GM21515 (cell line): Measurements from ENCODE around the gene LRRC8C.
"Not testable (repeated sequence)": the region's sequence is repeated elsewhere in the genome, so short reads cannot be mapped to it uniquely, and the experiment has no call there.

Experiments
- ATAC-seq: cut with Tn5 transposase; IDR thresholded peaks from one replicate; pipeline ENCODE4 v1.9.1; 2021; ENCODE audit not compliant: unreplicated experiment

The LRRC8C gene

GRCh38 chr1:89632657-89633247, at the start of gene LRRC8C:
Gene LRRC8C, plus strand, starts transcription at chr1:89633120. Its CDS starts 53,354 bp downstream, at chr1:89686474.
- peak; percentile 84 for ATAC-seq

DNA sequence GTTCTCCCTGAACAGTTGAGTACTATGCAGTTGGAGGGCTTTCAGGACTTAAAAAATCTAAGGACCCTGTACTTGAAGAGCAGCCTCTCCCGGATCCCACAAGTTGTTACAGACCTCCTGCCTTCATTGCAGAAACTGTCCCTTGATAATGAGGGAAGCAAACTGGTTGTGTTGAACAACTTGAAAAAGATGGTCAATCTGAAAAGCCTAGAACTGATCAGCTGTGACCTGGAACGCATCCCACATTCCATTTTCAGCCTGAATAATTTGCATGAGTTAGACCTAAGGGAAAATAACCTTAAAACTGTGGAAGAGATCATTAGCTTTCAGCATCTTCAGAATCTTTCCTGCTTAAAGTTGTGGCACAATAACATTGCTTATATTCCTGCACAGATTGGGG, 48.7 kb upstream of the LRRC8C start:
- ATAC-seq = no peak

GRCh38 chr1:89584781-89585180, 48.1 kb upstream of the LRRC8C start:
- ATAC-seq = no peak

DNA sequence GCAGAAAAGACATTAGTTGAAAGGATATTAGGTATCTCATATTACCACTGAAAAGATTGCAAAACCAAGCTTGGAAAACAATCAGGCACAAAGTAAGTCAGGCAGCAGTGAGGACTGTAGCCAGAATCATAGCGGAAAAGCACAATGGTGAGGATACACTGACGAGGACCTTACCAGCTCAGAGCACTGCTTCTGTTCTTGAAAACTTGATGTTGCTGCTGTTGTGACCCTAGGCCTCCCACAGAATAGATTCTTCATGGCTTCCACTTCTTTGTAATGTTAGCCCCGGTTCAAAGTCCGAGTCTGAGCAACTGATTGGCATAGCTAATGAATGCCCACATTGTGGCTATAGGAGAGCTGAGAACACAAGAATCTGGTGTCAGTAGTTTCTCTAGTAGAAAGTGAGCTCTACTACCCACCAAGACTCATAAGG, 45.2 kb upstream of the LRRC8C start:
- ATAC-seq = no peak

DNA sequence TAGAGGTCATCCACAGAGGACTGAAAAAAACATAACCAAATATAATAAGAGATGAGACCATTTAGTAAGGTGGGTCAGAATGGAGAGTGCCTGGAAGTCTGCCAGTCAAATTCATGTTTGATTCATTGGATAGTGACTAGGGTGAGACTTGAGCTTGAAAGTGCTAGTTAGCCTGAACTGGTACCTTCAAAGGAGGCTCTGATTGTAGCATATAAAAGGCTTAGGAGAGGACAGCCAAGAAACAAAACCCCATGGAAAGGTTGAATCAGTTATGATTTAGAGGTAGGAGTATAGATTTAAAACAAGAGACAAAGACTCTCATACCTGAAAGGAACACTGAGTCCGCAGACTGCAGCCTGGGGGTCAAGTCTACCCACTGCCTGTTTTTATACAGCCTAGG, 44.4 kb upstream of the LRRC8C start:
- ATAC-seq = no peak

DNA sequence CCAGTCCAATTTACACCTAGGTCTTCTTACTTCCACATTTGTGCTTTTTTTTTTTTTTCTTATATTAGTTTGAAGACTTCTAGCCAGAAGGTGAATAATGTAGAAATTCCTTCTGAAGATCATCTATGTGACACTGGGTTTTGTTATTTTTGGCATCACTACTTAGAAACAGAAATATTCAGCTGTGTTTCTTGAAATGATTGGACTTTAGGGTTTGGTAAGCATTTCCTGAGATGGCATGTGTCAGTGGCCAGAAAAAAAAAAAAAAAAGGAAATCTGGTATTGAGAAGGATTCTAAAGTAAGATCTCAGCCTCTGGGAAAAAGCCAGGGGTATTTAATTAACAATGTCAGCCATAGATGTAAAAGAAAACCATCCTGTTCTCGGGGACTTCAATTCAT, 43.4 kb upstream of the LRRC8C start:
- ATAC-seq = no peak

GRCh38 chr1:89590341-89591080, 42.4 kb upstream of the LRRC8C start:
- ATAC-seq = no peak

DNA sequence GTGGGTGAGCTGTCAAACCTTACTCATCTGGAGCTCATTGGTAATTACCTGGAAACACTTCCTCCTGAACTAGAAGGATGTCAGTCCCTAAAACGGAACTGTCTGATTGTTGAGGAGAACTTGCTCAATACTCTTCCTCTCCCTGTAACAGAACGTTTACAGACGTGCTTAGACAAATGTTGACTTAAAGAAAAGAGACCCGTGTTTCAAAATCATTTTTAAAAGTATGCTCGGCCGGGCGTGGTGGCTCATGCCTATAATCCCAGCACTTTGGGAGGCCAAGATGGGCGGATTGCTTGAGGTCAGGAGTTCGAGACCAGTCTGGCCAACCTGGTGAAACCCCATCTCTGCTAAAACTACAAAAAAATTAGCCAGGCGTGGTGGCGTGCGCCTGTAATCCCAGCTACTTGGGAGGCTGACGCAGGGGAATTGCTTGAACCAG, 40.0 kb upstream of the LRRC8C start:
- not testable (repeated sequence) for ATAC-seq

DNA sequence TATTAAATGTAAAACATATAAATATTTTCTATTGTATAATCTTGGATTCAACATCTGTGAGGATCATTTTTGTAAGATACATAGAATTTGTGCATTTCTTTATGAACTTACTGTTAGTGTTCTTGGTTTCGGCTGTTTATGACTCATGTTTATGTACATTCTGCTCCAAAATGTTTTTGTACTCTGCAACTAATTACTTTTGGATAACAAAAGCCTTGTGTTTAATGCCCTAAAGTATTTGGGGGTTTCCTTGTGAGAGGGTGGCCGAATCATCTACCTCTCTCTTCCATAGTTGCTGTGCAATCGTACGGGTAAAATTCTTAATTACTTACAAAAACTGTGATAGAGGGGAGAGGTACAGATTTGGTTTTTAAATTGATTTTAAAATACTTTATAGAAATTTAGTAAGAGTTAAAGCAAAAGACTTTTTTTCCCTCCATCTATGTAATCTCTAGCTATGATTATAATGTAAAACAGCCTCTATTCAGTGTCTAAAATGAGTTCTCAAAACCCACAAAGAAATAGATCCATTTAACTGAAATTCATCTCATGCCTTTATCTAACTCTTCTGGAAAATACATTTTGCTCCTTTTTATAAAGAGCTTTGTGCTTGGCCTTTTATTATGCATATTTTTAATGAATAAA, 38.7 kb upstream of the LRRC8C start:
- ATAC-seq = no peak

DNA sequence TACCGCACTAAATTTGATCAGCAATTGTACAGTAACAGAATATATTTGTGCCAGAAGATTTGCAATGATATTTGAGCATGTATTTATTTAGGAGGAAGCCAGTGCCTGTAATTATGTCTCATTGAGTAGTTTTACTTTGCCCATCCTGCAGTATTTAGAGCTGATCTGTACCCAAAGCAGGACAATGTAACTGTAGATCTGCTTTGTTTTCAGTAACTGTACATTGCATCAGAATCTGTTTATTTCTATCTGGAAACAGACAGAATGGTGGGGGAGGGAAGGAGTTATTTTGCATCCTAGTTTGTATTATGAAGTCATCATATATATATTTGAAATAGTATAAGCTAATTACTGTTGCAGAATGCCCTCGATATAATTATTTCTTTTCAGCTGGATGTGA, 36.2 kb upstream of the LRRC8C start:
- ATAC-seq = no peak

GRCh38 chr1:89598450-89599331, 34.2 kb upstream of the LRRC8C start:
- no peak for ATAC-seq

DNA sequence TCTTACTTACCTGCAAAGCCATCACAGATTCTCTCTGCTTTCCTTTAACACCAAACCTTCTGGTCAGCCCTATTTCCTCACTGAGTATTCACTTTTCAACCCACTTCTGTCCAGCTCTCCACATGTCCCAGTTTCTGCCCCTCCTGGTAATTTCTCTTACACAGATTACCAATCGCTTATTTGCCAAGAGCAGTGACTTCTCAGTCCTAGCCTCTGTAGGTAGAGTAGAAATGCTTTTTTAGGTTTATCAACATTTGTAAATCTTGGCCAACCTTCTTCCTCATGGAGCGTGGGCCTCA, 33.6 kb upstream of the LRRC8C start:
- ATAC-seq = no peak

- ATAC-seq = no peak
These were observed 32.3 kb upstream of the LRRC8C start for GRCh38 chr1:89600451-89601224.

GRCh38 chr1:89602871-89603404, 30.0 kb upstream of the LRRC8C start:
- ATAC-seq = no peak

GRCh38 chr1:89603651-89604413, 29.1 kb upstream of the LRRC8C start:
- ATAC-seq = no peak

DNA sequence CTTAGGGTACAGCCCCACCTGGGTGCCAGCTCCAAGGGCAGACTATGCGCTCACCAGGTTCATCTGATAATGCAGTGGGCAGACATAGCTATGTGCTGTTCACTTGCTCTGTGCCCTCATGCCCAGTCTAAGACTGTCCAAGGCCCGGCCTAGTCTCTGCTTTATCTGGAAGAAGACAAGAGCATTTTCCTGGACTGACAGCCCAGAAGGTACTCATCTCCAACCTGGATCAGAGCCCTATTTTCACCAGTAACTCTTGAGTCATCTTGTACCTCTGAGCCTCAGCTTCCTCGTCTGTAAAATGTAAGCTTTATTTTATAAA, 28.5 kb upstream of the LRRC8C start:
- ATAC-seq = no peak

DNA sequence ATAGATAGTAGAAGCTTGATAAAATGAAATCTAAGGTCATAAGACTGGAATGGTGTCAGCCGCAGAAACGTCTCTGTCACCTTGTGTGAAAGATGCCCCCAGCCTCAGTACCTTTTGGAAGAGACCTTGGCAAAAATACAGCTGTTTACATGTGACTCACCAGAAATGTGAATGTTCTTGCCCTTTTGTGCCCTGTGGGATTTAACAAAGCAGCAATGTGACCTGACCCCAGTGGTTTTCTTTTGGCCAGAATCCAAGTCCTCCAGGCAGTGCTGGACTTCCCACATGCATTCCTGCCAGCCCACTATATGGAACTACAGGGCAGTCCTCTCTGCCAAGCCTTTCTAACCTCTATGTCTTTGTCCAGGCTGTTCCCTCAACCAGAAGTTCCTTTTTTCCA, 27.2 kb upstream of the LRRC8C start:
- ATAC-seq = no peak

DNA sequence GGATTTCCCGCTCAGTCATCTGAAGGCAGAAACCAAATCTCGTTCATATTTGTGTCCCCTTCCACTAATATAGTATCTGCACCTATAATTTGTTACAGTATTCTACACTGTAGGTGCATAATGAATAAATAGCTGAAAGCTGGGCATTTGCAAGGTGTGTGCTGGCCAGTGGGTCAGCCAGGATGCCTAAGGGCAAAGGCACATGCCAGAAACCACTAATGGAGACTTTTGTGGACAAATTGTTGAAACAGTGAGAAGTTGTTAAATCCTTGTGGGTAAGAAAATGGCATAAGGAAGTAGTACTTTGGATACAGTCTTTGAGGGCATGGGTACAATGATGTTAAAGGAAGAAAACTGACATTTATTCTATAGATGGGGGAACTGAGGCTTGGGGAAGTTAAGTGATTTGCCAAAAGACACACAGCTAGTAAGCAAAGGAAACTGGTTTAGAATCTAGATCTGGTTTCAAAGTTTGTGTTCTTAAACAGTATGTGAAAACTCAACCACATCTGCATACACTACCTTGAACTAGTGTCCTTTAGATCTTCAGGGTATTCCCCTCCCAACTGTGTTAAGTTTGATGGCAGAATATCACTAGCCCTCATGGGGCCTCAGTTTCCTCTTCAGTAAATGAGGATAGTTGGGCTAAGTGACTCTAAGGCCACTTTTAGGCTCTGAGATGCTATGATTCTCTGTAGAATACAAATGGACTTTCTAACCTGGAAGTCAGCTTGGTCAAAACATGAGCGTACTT, 26.5 kb upstream of the LRRC8C start:
- peak; percentile 41 for ATAC-seq

DNA sequence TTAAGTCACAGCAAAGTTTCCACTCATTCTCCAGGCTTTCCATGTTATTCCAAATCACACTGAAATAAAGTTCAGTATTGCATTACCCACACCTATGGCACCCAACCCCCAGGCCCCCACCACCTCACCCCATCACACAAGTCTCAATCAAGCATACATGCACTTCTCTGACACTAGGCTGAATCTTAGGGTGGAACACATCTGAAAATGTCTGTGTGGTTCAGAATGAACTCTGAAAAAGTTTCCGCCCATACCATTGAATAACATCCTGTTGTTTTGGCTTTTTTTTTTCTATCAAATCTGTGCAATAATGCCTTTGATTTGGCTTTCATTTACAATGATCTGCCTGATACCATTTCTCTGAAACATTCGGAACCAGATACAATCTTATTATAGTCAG, 25.8 kb upstream of the LRRC8C start:
- ATAC-seq = no peak
